GM12878 (cell line): ENCODE data around the gene NFAM1. TPM values are rescaled to one million over a fixed set of nuclear protein-coding genes. Genes with fewer than 3 reads are reported as not detected.

ENCODE experiments used
- ATAC-seq: fragments of 200-7000 bp; cut with Tn5 transposase; 3 replicates; pipeline ENCODE4 v1.9.1; 2020; ENCODE audit warnings: mild to moderate bottlenecking, moderate library complexity
- BruUV-seq: library from RNA; stranded (reverse); fragments of 400-500 nt; replicated peaks from 2 replicates; lab custom pipeline; 2021; lab: Mats Ljungman, UMichigan
- CTCF ChIA-PET: fragments of 300-600 bp; sonication (Branson Sonifier 250); formaldehyde crosslinking; extraction: SDS; loops from one replicate; lab custom pipeline; 2021; ENCODE audit warnings: inconsistent platforms; lab: Yijun Ruan, JAX
- POLR2A ChIA-PET: fragments of 350-600 bp; formaldehyde crosslinking; extraction: SDS; loops from one replicate; lab custom pipeline; 2021; ENCODE audit warnings: inconsistent platforms; lab: Charles Lee
- RAD21 ChIA-PET: fragments of 300-600 bp; sonication (Branson Sonifier 250); formaldehyde crosslinking; loops from one replicate; lab custom pipeline; 2023; ENCODE audit warnings: antibody characterized with exemption; ENCODE audit not compliant: unreplicated experiment; lab: Charles Lee
- SMC1A ChIA-PET: fragments of 300-600 bp; sonication (Branson Sonifier 250); formaldehyde crosslinking; loops from one replicate; lab custom pipeline; 2023; ENCODE audit not compliant: unreplicated experiment, uncharacterized antibody; lab: Charles Lee
- DNase-seq: peaks from one replicate; pipeline ENCODE4 v3.0.0-alpha.2; 2011; ENCODE audit warnings: low read depth, low spot score
- FAIRE-seq: peaks from 3 replicates; lab custom pipeline; 2011; peaks lifted over from hg19 to GRCh38; lab: Jason Lieb, UNC
- H2AFZ ChIP-seq: 2 replicates; pipeline ENCODE4 v1.6.0; 2011; ENCODE audit warnings: low read depth, low read length, control low read depth; ENCODE audit not compliant: control insufficient read depth
- H3K27ac ChIP-seq: 2 replicates; pipeline ENCODE4 v1.5.1; 2011; ENCODE audit warnings: control low read depth; ENCODE audit not compliant: control insufficient read depth, insufficient read depth
- H3K27me3 ChIP-seq, 2 experiments: replicated peaks in 1 of 2; 2 replicates each; pipeline versions ENCODE4 v1.6.0 to v1.6.1; 2011; ENCODE audit warnings: low read length in 1 of 2; ENCODE audit not compliant: control insufficient read depth in 2 of 2, insufficient read depth in 2 of 2
- H3K36me3 ChIP-seq, 2 experiments: 2 replicates each; pipeline ENCODE4 v1.5.1; 2011; ENCODE audit warnings: low read length in 1 of 2; ENCODE audit not compliant: control insufficient read depth in 2 of 2, insufficient read depth in 2 of 2
- H3K4me1 ChIP-seq: 2 replicates; pipeline ENCODE4 v1.6.1; 2011; ENCODE audit warnings: mild to moderate bottlenecking, low read length, moderate library complexity, mixed read lengths; ENCODE audit not compliant: control insufficient read depth, insufficient read depth
- H3K4me2 ChIP-seq: 2 replicates; pipeline ENCODE4 v1.6.0; 2011; ENCODE audit warnings: control low read depth; ENCODE audit not compliant: control insufficient read depth, insufficient read depth
- H3K4me3 ChIP-seq: fragments of 200-600 bp; sonication (generic); 2 replicates; pipeline ENCODE4 v1.5.1; 2016
- H3K79me2 ChIP-seq: 2 replicates; pipeline ENCODE4 v1.6.0; 2011; ENCODE audit warnings: low read length; ENCODE audit not compliant: control insufficient read depth, insufficient read depth
- H3K9ac ChIP-seq: 2 replicates; pipeline ENCODE4 v1.8.0; 2011; ENCODE audit warnings: low read length, control low read depth, mixed read lengths; ENCODE audit not compliant: control insufficient read depth, insufficient read depth
- H3K9me3 ChIP-seq: replicated peaks from 3 replicates; pipeline ENCODE4 v1.5.1; 2011; ENCODE audit warnings: mild to moderate bottlenecking, low read length; ENCODE audit not compliant: control insufficient read depth, insufficient read depth
- H4K20me1 ChIP-seq: 2 replicates; pipeline ENCODE4 v1.6.0; 2011; ENCODE audit not compliant: control insufficient read depth, insufficient read depth
- BCL3 ChIP-seq: IDR thresholded peaks from 2 replicates; pipeline ENCODE4 v1.6.1; 2011; ENCODE audit warnings: borderline replicate concordance, low read depth, mild to moderate bottlenecking, moderate library complexity, low read length; ENCODE audit not compliant: insufficient read depth, poor library complexity, severe bottlenecking
- E4F1 ChIP-seq: fragments of 450-650 bp; IDR thresholded peaks from 2 replicates; pipeline ENCODE4 v1.6.1; 2018; ENCODE audit warnings: borderline replicate concordance, mild to moderate bottlenecking; ENCODE audit not compliant: partially characterized antibody
- PBX3 ChIP-seq: IDR thresholded peaks from 2 replicates; pipeline ENCODE4 v1.6.1; 2011; ENCODE audit warnings: mild to moderate bottlenecking, low read depth, low read length, moderate library complexity; ENCODE audit not compliant: insufficient replicate concordance
- RCOR1 ChIP-seq: conservative IDR thresholded peaks from 2 replicates; pipeline ENCODE4 v1.6.1; 2012; ENCODE audit warnings: low read depth, low read length, improper control_type of control experiment
- SRF ChIP-seq, 2 experiments: IDR thresholded peaks; 2 replicates each; pipeline ENCODE4 v1.6.1; 2011; ENCODE audit warnings: low read depth in 2 of 2, low read length in 2 of 2, mild to moderate bottlenecking in 1 of 2, moderate library complexity in 1 of 2
- WGBS: methylation state at CpG from one replicate; pipeline ENCODE4 v1.1.6; 2016; ENCODE audit warnings: low lambda C conversion rate; ENCODE audit not compliant: insufficient replicate concordance, insufficient coverage; ENCODE audit errors: missing lambda C conversion rate; 5-methylcytosine and 5-hydroxymethylcytosine counted together
- in situ Hi-C: fragments of 300-500 bp; cut with MboI; formaldehyde crosslinking; loops from 9 replicates; pipeline ENCODE4 v1.14.3; 2018; ENCODE audit warnings: mixed read lengths
- intact Hi-C: fragments of 100-400 bp; cut with micrococcal nuclease; formaldehyde crosslinking; loops from one replicate; pipeline ENCODE4 v1.14.2; 2022; ENCODE audit not compliant: unreplicated experiment
- polyA plus RNA-seq, 11 experiments: library from polyadenylated mRNA; depleted of rRNA in 4 of 11; unstranded in 6 of 11; stranded (reverse) in 5 of 11; fragments of >200 nt; fragmentation: Nextera tagmentation in 4 of 11; fragmentation: Illumina TruSeq in 1 of 11; extraction: Ambion mirVana in 4 of 11; extraction: Trizol in 1 of 11; gene quantifications; 1 replicate in 1 of 11; 2 replicates in 10 of 11; pipeline versions ENCODE4 v1.2.1 to v1.2.3, GENCODE V29; 2011 to 2016; ENCODE audit warnings: inconsistent platforms in 2 of 11, missing spikeins in 2 of 11, low read depth in 1 of 11
- total RNA-seq, 4 experiments: library from RNA; depleted of rRNA in 3 of 4; stranded (reverse); fragments of >200 nt in 3 of 4; fragmentation: Illumina TruSeq in 1 of 4; extraction: Trizol in 1 of 4; gene quantifications; 2 replicates each; pipeline versions ENCODE4 v1.2.1 to v1.2.3, GENCODE V29; 2013 to 2021
- TF ChIP-seq, protein P1 (sequence below): fragments of 450-650 bp; IDR thresholded peaks from 2 replicates; pipeline ENCODE4 v1.6.1; 2017; ENCODE audit warnings: mild to moderate bottlenecking
- TF ChIP-seq, protein P2 (sequence below): fragments of 450-650 bp; formaldehyde crosslinking; IDR thresholded peaks from 2 replicates; pipeline ENCODE4 v1.5.0; 2022; ENCODE audit warnings: mild to moderate bottlenecking, missing genetic modification characterization
- TF ChIP-seq, protein P3 (sequence below): fragments of 150-350 bp; IDR thresholded peaks from 2 replicates; pipeline ENCODE4 v1.6.1; 2014; ENCODE audit warnings: mild to moderate bottlenecking, low read depth, low read length

The NFAM1 gene
- total and polyA plus RNA-seq, 10 of the 15 experiments (the other 5 are each of a cell fraction or from before 2014, with no cell fraction given) = 0.13 to 1.3 (median 0.24) TPM; not detected in 3

DNA sequence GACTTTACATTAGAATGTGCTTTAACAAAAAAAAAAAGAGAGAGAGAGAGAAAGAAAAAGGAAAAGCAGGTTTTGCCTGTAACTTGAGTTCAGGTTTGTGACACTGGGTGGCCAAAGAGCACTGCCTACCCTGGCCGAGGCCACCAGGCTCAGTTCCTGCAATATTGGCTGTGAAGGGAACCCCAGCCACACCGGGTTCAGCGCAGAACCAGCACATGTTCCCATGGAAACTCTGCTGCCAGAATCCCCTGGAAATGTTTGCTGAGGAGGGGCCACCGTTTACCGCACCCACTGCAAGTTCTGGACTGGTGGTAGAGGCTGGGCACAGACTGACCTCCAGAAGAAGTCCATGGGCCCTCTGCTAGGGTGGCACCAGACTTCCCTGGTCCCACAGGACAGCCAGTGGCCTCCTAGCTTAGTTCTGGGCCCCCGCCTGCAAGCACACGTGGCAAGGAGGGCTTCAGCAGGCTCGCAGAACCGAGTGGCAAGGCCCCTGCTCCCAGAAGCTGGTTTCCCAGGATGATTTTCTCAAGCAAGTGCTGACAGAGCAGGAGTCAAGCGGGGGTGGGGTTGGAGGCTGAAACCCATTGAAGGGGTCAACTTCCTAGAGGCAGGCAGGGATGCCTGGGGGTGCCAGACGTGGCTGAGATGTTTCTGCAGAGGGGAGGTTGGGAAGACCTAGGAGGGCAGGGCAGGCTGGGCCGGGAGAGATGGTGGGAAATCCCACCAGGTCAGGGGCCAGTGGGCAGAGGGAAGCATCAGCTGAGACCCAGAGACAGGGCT lies 51.2 kb downstream of the NFAM1 start:
- Histone ChIP-seq H2AFZ (no peak overlapping the region), H3K4me1 (no peaks in the 10 kb centered on the region), H3K4me2 (no peak overlapping the region), H3K79me2 (no peaks in the 10 kb centered on the region), H3K27me3 (no peaks in the 10 kb centered on the region), H3K4me3 (no peak overlapping the region), H4K20me1 (no peaks in the 10 kb centered on the region), H3K9me3 (no peaks in the 10 kb centered on the region), H3K27ac (no peak overlapping the region), H3K9ac (no peak overlapping the region), H3K36me3 (no peaks in the 10 kb centered on the region)
- SMC1A ChIA-PET = no interaction called here
- in situ Hi-C loops (no loop called here), intact Hi-C loops (no loop called here)
- CTCF ChIA-PET = no interaction called here
- FAIRE-seq (no peak), ATAC-seq (no peak), DNase-seq (no peak)
- RAD21 ChIA-PET = interaction anchor here (0.7 kb wide), 1 partner anchor 12 kb away, joined by 3 read pairs; no protein-coding TSS in a partner anchor
- BruUV-seq = no TSS peak
- POLR2A ChIA-PET = no interaction called here
- 38% methylated on average over 12 of the region's 12 CpGs for WGBS
- TF ChIP-seq SRF (IDR thresholded peaks at IDR 0.05; ENCODE audit: low read depth in 2 of 2, low read length in 2 of 2) (no peak), E4F1 (no peak), RCOR1 (no peak), PBX3 (no peak), BCL3 (no peak)
- TF ChIP-seq, protein P1, sequence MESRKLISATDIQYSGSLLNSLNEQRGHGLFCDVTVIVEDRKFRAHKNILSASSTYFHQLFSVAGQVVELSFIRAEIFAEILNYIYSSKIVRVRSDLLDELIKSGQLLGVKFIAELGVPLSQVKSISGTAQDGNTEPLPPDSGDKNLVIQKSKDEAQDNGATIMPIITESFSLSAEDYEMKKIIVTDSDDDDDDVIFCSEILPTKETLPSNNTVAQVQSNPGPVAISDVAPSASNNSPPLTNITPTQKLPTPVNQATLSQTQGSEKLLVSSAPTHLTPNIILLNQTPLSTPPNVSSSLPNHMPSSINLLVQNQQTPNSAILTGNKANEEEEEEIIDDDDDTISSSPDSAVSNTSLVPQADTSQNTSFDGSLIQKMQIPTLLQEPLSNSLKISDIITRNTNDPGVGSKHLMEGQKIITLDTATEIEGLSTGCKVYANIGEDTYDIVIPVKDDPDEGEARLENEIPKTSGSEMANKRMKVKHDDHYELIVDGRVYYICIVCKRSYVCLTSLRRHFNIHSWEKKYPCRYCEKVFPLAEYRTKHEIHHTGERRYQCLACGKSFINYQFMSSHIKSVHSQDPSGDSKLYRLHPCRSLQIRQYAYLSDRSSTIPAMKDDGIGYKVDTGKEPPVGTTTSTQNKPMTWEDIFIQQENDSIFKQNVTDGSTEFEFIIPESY = no peak
- TF ChIP-seq, protein P2, sequence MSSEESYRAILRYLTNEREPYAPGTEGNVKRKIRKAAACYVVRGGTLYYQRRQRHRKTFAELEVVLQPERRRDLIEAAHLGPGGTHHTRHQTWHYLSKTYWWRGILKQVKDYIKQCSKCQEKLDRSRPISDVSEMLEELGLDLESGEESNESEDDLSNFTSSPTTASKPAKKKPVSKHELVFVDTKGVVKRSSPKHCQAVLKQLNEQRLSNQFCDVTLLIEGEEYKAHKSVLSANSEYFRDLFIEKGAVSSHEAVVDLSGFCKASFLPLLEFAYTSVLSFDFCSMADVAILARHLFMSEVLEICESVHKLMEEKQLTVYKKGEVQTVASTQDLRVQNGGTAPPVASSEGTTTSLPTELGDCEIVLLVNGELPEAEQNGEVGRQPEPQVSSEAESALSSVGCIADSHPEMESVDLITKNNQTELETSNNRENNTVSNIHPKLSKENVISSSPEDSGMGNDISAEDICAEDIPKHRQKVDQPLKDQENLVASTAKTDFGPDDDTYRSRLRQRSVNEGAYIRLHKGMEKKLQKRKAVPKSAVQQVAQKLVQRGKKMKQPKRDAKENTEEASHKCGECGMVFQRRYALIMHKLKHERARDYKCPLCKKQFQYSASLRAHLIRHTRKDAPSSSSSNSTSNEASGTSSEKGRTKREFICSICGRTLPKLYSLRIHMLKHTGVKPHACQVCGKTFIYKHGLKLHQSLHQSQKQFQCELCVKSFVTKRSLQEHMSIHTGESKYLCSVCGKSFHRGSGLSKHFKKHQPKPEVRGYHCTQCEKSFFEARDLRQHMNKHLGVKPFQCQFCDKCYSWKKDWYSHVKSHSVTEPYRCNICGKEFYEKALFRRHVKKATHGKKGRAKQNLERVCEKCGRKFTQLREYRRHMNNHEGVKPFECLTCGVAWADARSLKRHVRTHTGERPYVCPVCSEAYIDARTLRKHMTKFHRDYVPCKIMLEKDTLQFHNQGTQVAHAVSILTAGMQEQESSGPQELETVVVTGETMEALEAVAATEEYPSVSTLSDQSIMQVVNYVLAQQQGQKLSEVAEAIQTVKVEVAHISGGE (CRISPR knock-in tag) = no peak
- TF ChIP-seq, protein P3, sequence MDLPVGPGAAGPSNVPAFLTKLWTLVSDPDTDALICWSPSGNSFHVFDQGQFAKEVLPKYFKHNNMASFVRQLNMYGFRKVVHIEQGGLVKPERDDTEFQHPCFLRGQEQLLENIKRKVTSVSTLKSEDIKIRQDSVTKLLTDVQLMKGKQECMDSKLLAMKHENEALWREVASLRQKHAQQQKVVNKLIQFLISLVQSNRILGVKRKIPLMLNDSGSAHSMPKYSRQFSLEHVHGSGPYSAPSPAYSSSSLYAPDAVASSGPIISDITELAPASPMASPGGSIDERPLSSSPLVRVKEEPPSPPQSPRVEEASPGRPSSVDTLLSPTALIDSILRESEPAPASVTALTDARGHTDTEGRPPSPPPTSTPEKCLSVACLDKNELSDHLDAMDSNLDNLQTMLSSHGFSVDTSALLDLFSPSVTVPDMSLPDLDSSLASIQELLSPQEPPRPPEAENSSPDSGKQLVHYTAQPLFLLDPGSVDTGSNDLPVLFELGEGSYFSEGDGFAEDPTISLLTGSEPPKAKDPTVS = no peak
